ENCODE measurements around the gene FKBP1A.
"Not testable (repeated sequence)": the region's sequence is repeated elsewhere in the genome, so short reads cannot be mapped to it uniquely, and the experiment has no call there.

The FKBP1A gene

GRCh38 chr20:1364106-1364505 is 28.7 kb downstream of the FKBP1A start:
- no peak for DNase-seq (ENCODE audit: low read depth in 2 of 2)

- no peak for DNase-seq (ENCODE audit: low read depth in 2 of 2)
These were observed 29.3 kb downstream of the FKBP1A start for GRCh38 chr20:1363522-1363921.

GRCh38 chr20:1362484-1362883 is 30.4 kb downstream of the FKBP1A start:
- DNase-seq (ENCODE audit: low read depth in 2 of 2) = no peak

GRCh38 chr20:1360094-1360846 is 32.6 kb downstream of the FKBP1A start:
- DNase-seq (ENCODE audit: low read depth in 2 of 2) = no peak

- no peak for DNase-seq (ENCODE audit: low read depth in 2 of 2)
These were observed 34.8 kb downstream of the FKBP1A start for GRCh38 chr20:1357921-1358671.

- no peak for DNase-seq (ENCODE audit: low read depth in 2 of 2)
These were observed 38.9 kb downstream of the FKBP1A start for GRCh38 chr20:1353956-1354355.

GRCh38 chr20:1346315-1346969 is 46.4 kb downstream of the FKBP1A start:
- DNase-seq (ENCODE audit: low read depth in 2 of 2) = no peak

GRCh38 chr20:1345756-1346093 is 47.1 kb downstream of the FKBP1A start:
- no peak for DNase-seq (ENCODE audit: low read depth in 2 of 2)

GRCh38 chr20:1345030-1345755 is 47.7 kb downstream of the FKBP1A start:
- DNase-seq (ENCODE audit: low read depth in 2 of 2) = no peak

GRCh38 chr20:1343446-1344124 is 49.3 kb downstream of the FKBP1A start:
- not testable (repeated sequence) for DNase-seq (ENCODE audit: low read depth in 2 of 2)

- DNase-seq (ENCODE audit: low read depth in 2 of 2) = no peak
These were observed 51.1 kb downstream of the FKBP1A start for GRCh38 chr20:1341561-1342265.

- no peak for DNase-seq (ENCODE audit: low read depth in 2 of 2)
These were observed 54.1 kb downstream of the FKBP1A start for GRCh38 chr20:1338801-1339200.

GRCh38 chr20:1338096-1338495 is 54.8 kb downstream of the FKBP1A start:
- no peak for DNase-seq (ENCODE audit: low read depth in 2 of 2)

- DNase-seq (ENCODE audit: low read depth in 2 of 2) = no peak
These were observed 55.4 kb downstream of the FKBP1A start for GRCh38 chr20:1337441-1337840.

- DNase-seq (ENCODE audit: low read depth in 2 of 2) = no peak
These were observed 56.0 kb downstream of the FKBP1A start for GRCh38 chr20:1336699-1337367.

GRCh38 chr20:1335961-1336698 is 56.7 kb downstream of the FKBP1A start:
- no peak for DNase-seq (ENCODE audit: low read depth in 2 of 2)

GRCh38 chr20:1334761-1335160 is 58.1 kb downstream of the FKBP1A start:
- no peak for DNase-seq (ENCODE audit: low read depth in 2 of 2)

- DNase-seq (ENCODE audit: low read depth in 2 of 2) = no peak
These were observed 58.5 kb downstream of the FKBP1A start for GRCh38 chr20:1334370-1334731.

- no peak for DNase-seq (ENCODE audit: low read depth in 2 of 2)
These were observed 59.1 kb downstream of the FKBP1A start for GRCh38 chr20:1333462-1334369.

Measured in stimulated activated CD4-positive, alpha-beta T cell treated with anti-CD3 and anti-CD28 coated beads, Interleukin-1b, Interleukin-23, amount 100 ng/mL, for 1 hour (primary cell).